Kidney capillary endothelial cell (primary cell): Measurements from ENCODE around the gene CACHD1.
A peak's percentile ranks its signal among the peaks of the same experiment; 100 is the strongest.

Experiments used
- DNase-seq: peaks from one replicate; pipeline ENCODE4 v3.0.0-alpha.2; 2018; ENCODE audit warnings: low spot score

CACHD1 gene

DNA sequence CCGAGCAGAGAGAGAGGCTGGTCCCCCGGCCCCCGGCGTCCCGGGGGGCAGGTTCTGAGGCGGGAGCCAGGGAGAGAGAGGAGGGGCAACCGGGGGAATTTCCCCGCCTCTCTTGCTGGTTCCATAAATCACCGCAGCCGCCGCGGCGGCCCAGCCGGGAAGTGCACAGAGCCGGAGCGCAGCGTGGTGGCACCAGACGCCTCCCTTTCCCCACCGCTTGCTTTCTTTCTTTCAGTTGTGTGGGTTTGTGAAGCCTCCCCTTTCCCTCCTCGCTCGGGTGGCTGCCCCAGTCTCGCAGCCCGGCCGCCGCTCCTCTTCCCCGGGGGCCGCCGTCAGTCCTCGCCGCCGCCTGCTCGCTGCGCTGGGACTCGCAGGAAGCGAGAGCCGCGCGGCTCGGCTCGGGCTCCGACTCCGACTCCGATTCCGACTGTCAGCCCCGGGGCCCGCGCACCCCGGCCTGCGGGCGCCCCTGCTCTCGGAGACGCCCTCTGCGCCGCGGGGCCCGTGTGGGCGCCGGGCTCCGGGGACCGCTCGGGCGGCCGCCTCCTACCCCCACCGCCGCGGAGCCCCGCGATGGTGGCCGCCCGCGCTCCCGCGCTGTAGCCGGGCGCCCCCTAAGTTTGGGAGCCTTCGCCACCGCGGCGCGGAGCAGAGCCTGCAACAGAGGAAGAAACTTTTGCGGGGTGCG is at the start of gene CACHD1:
TSS of gene CACHD1 (plus strand) at position 153 of the 688 bp plus-strand sequence. CDS start 616 bp downstream, outside the sequence.
- DNase-seq = peak; percentile 75

GRCh38 chr1:64421377-64421776 is 48.6 kb upstream of the CACHD1 start:
- no peak for DNase-seq

DNA sequence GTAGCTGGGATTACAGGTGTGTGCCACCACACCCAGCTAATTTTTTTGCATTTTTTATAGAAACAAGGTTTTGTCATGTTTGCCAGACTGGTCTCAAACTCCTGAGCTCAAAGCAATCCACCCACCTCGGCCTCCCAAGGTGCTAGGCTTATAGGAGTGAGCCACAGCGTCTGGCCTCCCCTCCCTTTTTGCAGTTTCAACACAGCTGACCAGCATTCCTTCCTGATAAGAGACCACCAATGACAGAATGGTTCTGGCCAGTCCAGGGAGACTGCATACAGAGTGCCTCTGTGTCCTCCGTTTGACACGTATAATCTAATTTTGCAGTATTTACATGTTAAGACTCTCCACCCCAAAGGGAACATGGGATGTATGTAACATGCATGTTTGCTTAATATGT is 46.4 kb upstream of the CACHD1 start:
- no peak for DNase-seq

- no peak for DNase-seq
Observed at GRCh38 chr1:64424412-64424811, 45.5 kb upstream of the CACHD1 start.

DNA sequence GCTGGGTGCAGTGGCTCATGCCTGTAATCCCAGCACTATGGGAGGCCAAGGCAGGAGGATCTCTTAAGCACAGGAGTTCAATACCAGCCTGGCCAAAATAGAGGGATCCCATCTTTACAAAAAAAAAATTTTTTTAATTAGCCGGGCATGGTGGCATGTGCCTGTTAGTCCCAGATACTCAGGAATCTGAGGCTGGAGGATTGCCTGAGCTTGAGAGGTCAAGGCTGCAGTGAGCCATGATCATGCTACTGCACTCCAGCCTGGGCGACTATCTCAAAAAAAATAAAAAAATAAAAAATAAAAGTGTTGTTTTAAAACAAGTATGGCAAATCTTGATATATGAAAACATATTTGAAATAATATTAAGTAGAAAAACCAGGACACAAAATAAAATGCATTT is 44.4 kb upstream of the CACHD1 start:
- no peak for DNase-seq

GRCh38 chr1:64426681-64427080 is 43.2 kb upstream of the CACHD1 start:
- DNase-seq = no peak

GRCh38 chr1:64427879-64428278 is 42.0 kb upstream of the CACHD1 start:
- no peak for DNase-seq

DNA sequence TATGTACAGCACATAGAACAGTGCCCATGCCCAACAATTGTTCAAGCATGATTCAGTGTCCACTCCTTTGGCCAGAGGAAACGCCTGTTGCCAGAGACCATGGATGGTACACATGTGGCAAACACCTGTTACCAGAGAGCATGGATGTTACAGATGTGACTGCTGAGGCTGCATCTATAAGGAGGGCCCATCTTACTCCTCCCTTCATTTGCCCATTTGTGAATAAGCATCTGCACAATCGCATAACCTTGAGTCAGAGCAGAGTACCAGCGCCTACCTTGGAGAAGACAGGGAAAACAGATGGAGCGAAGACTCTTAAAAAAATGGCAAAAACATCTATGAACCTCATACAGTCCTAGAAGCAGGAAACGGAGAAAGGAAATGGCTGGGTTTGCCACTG is 36.6 kb upstream of the CACHD1 start:
- DNase-seq = no peak

GRCh38 chr1:64433747-64434146 is 36.2 kb upstream of the CACHD1 start:
- no peak for DNase-seq

- DNase-seq = no peak
Observed at GRCh38 chr1:64435000-64435399, 34.9 kb upstream of the CACHD1 start.

DNA sequence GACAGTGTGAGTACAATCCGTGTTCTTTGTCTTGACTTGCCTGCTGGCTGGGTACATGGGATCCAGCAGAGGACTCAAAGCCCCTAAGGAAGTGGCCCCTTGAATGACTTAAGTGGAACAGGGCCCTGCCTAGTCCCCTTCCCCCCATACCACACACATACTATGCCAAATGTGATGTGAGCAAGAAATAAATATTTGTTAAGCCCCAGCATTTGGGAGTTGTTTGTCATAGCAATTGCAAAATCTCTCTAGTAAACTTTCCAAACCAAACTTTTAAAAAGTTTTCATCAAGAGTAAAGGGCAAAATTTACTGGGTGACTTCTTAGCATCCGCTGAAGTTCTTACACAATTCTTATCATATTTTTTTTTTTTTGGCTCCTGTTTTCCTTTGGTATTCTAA is 32.5 kb upstream of the CACHD1 start:
- no peak for DNase-seq

DNA sequence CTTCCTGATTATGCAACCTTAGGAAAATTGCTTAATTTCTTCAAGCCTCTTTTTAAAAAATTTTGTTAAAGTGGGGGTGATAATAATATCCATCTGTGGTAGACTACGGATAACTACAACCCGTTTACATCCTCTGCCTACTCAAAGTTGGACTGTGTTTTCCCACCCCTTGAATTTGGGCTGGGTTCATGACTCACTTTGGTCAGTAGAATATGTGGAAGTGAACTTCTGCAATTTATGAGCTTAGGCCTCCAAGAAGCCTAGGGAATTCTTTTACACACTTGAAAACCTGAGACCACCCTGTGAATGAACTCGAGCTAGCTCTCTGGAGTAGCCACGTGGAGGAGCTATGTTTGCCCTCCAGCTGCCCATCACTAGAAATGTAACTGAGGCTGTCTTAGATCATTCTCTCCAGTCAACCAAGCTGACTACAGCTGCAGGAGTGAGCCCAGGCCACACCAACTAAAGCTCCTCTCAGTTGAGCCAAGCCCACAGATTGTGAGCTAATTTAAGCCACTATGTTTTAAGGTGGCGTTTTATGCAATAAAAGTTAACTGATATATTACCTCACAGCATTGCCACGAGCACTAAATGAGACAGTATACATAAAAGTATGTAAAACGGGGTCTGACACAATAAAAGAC is 29.6 kb upstream of the CACHD1 start:
- DNase-seq = no peak

DNA sequence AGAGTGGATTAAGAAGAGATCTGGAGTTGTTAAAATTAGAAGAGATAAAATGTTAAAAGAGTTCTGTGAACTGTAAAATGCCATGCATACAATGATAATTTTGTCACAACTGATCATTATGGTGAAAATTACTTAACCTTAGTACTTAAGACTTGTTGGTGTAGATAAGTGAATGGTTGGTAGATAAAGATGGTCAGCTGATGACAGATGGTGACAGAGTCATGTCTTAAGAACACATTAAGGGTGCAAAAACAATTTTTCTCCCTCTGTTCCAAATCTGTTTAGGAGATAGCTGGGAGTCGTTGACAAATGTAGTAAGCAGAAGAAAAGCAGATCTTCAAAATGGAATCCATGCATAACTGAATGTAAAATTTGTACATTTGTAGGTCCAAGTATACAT is 18.5 kb upstream of the CACHD1 start:
- DNase-seq = no peak

DNA sequence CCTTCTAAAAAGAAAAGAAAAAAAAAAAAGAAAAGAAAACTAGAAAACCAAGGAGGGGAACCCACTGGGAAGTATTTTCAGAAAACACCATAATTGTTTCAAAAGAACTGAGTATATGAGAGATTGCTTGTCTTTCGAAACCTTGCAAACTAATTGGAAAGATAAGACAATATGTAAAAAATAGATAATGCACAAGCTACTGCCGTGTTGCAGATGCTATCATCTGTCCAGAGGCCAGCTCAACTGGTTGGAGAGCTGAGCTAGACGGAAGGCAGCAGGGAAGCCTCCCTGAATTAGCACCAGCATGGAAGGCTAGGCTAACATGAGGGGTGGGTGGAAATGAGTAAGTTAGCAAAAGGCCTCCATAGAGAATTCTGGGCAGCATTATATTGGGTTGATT is 16.2 kb upstream of the CACHD1 start:
- no peak for DNase-seq

- no peak for DNase-seq
Observed at GRCh38 chr1:64458915-64459314, 11.0 kb upstream of the CACHD1 start.

DNA sequence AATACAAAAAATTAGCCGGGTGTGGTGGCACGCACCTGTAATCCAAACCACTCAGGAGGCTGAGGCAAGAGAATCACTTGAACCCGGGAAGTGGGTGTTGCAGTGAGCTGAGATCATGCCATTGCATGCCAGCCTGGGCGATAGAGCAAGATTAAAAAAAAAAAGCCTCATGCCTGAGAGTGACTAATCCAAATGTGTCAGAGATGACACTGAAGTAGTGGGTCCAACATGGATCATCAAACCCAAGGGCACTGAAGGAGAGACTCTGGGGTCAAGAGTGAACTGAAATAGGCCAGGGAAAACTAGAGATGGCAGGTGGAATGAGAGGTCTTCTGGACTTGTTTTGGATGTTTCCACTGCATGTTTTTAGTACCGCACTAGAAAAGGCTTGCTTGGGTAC is 10.2 kb upstream of the CACHD1 start:
- DNase-seq = no peak

DNA sequence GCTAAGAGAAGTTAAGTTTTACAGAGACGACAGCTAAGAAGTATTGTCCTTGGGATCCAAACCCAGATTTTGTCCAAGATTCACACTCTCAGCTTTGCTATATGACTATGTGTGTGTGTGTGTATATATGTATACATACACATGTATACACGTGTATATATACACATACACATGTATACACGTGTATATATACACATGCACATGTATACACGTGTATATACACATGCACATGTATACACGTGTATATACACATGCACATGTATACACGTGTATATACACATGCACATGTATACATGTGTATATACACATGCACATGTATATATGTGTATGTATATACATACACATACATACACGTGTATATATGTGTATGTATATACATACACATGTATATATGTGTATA is 3.9 kb upstream of the CACHD1 start:
- DNase-seq = no peak

- DNase-seq = no peak
Observed at GRCh38 chr1:64469116-64469976, 583 bp upstream of the CACHD1 start.

DNA sequence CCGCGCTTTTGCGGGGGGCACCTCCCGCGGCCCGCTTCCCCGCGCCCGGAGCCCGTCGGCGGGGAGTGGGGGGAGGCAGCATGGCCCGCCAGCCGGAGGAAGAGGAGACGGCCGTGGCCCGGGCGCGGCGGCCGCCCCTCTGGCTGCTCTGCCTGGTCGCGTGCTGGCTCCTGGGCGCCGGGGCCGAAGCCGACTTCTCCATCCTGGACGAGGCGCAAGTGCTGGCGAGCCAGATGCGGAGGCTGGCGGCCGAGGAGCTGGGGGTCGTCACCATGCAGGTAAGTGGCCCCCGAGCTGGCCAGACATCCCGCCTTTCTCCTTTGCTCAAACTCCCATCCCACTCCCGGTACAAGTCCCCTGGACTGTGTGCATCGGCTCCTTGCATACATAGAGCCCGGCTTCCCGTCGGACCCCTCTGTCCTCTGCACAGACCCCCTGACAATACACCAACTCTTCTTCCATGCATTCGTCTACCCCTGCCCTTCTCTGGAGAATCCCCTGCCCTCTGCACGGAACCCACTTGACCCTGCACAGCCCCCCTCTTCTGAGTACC is 812 bp downstream of the CACHD1 start:
- peak; percentile 44 for DNase-seq

DNA sequence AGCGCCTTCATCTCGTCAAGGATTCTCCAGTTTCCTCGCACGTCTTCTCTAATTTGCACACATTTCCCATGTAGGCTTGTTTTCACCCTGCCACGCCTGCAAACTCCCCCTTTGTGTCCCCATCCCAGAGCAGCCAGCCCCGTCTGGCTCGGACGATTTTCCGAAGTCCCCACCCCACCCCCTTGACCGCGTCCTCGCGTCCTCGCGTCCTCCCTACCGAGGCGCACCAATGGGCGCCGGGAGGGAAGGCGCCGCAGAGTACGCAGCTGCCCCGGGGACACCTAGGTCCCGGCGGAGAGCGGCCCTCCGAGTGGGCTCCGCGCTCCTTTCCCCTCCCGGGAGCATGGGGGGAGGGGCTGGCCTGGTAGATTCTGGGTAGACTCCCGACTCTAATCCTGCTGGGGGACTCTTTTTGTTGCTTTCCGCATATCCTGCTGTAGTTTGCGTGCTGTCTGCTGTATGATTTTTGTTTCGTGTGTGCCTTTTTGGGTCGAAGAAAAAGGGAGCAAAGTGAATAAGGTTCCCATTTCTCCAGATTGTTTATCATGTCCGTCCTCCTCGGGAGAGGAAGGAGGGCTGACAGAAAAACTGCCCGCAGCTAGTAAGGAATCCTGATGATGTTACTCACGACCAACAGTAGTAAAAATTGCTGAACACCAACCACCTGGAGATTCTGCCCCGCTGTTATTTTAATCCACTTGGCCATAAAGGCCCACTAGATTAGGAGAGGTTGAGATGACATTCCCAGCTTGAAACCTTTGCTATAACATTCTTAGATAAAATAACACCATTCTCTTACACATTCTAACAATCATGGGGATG is 1.5 kb downstream of the CACHD1 start:
- peak; percentile 36 for DNase-seq

DNA sequence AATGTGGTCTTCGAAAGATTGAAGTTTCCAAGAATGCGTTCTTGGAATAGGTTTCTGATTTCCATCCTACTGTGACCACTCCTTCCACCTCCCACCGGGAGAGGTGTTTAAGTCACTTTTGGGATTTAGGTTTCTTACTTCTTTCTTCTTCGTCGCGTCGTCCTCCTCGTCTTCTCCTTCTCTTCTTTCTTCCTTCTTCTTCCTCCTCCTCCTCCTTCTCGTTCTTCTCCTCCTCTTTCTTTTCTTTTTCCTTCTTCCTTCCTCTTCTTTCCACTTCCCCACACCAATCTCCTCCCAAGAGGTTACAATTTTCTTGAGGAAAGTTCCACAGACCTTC is 2.1 kb downstream of the CACHD1 start:
- DNase-seq = no peak

DNA sequence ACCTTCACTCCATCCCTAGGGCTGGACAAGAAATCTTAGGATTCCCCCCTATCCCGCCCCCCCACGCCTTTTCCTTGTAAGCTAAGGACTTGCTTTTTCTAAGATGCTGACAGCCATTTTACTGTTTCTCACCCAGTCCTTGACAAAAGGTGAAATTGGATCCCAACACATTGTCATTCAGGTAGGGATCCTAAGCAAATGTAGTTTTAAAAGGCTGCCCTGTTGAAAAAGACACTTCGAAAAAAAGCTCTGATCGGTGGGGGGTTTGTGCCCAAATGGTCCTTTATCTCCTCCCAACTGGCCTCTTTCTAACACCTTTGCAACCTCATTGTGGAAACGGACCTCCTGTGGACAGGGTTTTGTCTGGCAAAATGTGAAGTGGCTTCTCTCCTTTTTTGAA is 2.9 kb downstream of the CACHD1 start:
- no peak for DNase-seq
